Effector CD8-positive, alpha-beta T cell (primary cell): ENCODE measurements around the gene CEP43.
"Not testable (repeated sequence)": the region's sequence is repeated elsewhere in the genome, so short reads cannot be mapped to it uniquely, and the experiment has no call there.

Source experiments
- DNase-seq: peaks from one replicate; lab custom pipeline; 2025; lab: John Stamatoyannopoulos, UW
- total RNA-seq, 4 experiments: gene quantifications; one replicate each; lab custom pipeline; 2026; lab: John Stamatoyannopoulos, UW

Gene CEP43, protein sequence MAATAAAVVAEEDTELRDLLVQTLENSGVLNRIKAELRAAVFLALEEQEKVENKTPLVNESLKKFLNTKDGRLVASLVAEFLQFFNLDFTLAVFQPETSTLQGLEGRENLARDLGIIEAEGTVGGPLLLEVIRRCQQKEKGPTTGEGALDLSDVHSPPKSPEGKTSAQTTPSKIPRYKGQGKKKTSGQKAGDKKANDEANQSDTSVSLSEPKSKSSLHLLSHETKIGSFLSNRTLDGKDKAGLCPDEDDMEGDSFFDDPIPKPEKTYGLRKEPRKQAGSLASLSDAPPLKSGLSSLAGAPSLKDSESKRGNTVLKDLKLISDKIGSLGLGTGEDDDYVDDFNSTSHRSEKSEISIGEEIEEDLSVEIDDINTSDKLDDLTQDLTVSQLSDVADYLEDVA
- total RNA-seq, result 13.0 to 38.9 (median 21.6) reads per million in 4 experiments

- DNase-seq, result peak; percentile 83
These were observed at the start of gene CEP43 for GRCh38 chr6:166999145-166999883. TSS of gene CEP43 (plus strand) at chr6:166999397. CDS start at chr6:166999413, 16 bp downstream.

DNA sequence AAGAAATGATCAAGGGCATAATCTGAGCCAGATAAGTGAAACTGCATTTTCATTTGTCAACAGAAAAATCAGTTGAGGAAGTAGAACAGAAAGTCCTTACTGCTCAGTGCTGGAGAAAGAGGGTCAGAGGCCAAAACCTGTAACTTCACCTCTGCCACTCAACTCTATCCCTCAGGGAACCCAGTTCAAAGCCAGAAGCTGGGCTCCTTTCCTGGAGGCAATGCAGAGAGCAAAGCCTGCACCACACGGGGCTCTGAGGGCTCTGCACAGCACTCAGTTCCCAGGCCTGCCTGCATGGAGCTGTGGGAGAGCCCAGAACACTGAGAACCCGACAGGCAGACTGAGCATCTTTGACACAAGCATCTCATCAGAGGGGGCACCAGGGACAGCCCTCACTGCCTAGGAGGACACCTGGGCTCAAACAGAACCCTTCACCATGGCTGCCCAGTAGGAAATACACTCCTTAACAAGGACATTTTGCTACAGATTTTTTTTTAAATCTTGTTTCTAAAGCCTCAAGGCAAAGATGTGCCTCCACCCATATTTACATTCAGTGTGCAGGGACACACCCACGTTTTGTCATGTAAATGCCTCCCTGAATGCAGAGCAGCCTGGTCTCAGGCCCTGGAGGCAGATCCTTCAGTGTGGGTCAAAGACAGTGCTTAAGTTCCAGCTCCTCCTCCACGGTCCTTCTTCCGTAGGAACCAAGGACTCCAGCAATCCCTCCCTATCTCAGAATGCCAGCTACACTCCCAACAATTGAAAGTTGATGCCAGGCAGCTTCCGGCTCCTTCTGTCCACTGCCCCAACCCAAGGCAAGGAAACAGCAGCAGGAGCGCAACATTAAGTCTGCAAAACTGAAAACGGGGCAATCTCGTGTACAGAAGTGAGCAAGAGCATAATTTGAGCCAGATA lies 49.4 kb upstream of the CEP43 start:
- DNase-seq, result no peak

DNA sequence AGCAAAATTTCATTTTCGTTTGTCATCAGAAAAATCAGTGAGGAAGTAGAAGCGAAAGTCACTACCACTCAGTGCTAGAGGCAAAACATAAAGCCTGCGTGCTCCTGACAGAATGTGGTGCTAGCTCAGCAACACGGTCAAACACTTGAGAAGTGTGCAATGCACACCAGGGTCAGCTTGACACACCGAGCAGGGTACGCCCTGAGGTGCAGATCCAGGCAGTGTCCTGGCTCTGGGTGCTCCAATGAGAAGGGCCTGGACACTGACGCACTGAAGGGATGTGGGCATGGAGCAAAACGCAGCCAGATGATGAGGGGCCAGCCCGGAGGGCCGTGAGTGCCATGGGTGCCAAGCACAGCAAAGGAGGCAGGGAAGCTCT lies 48.8 kb upstream of the CEP43 start:
- DNase-seq, result no peak

DNA sequence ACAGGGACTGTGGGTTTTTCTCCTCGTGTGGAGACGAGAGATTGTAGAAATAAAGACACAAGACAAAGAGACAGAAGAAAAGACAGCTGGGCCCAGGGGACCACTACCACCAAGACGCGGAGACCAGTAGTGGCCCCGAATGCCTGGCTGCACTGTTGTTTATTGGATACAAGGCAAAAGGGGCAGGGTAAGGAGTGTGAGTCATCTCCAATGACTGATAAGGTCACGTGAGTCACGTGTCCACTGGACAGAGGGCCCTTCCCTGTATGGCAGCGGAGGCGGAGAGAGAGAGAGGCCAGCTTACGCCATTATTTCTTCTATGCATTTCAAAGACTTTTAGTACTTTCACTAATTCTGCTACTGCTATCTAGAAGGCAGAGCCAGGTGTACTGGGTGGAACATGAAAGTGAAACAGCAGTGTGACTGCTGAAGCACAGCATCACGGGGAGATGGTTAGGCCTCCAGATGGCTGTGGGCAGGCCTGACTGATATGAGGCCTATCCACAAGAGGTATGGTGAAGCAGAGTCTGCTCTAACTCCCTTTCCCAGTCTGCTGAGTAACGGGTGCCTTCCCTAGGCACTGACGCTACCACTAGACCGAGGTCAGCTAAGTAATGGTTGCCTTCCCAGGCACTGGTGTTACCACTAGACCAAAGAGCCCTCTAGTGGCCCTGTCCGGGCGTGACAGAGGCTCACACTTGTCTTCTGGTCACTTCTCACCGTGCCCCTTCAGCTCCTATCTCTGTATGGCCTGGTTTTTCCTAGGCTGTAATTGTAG lies 48.1 kb upstream of the CEP43 start:
- not testable (repeated sequence) for DNase-seq

DNA sequence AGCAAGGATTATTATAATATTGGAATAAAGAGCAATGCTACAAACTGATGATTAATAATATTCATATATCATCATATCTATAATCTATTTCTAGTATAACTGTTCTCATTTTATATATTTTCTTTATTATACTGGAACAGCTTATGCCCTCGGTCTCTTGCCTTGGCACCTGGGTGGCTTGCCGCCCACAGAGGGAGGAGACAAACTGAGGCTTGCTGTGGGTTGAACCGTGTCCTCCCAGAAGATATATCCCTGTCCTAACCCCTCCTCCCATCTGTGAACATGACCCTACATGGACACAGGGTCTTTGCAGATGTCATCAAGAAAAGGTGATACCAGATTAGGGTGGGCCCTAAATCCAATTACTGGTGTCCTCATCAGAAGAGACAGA lies 47.5 kb upstream of the CEP43 start:
- DNase-seq, result no peak

GRCh38 chr6:166952121-166952520 lies 47.1 kb upstream of the CEP43 start:
- no peak for DNase-seq

GRCh38 chr6:166952567-166953486 lies 46.4 kb upstream of the CEP43 start:
- DNase-seq, result no peak

- no peak for DNase-seq
These were observed 45.0 kb upstream of the CEP43 start for GRCh38 chr6:166954118-166954713.

DNA sequence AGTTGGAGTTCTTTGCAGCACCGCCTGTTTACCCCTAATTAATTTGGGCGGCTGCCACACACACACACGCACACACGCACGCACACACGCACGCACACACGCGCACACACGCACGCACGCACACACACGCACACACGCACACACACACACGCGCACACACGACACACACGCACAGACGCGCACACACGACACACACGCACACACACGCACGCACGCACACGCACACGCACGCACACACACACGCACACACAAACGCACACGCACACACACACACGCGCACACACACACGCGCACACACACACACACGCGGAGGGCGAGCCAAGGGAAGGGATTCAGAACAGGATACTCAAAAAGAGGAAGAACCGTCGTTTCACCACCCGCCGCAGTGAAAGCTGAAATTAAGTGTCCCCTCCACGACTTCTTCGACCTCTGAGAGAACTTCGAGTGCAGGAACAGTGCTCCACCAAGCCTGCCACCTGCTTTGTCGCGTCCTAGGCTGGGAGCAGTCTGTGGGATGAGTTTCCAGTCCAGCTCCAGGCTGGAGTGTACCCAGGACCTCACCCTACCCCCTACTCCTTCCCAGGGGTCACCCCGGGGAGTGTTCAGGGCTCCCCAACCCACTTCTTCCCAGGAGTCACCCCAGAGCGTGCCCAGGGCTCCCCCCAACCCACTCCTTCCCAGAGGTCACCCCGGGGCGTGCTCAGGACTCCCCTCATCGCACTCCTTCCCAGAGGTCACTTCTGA lies 43.9 kb upstream of the CEP43 start:
- DNase-seq, result no peak

DNA sequence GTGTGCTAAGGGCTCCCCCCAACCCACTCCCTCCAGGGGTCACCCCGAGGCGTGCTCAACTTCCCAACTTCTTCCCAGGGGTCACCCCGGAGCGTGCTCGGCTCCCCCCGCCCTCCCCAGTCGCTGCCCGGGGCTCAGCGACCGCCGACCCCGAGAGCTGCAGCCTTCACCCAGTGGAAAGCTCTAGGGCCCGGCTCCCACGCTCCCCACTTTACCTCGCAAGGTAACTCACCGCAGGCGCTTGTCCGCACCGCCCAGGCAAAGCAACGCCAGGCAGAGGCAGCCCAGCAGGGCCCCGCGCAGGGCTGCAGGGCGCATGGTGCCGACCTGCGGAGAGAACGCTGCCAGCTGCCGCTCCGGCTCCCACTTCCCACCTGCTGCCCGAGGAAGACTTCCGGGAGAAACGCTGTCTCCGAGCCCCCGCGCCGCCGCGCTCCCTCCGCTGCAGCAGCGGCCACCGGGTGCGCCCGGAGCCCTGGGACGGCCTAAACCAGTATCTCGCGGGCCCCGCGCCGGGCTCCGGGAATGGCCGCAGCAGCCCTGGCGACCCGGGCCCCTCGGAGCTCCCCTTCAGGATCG lies 43.2 kb upstream of the CEP43 start:
- DNase-seq, result peak; percentile 33

DNA sequence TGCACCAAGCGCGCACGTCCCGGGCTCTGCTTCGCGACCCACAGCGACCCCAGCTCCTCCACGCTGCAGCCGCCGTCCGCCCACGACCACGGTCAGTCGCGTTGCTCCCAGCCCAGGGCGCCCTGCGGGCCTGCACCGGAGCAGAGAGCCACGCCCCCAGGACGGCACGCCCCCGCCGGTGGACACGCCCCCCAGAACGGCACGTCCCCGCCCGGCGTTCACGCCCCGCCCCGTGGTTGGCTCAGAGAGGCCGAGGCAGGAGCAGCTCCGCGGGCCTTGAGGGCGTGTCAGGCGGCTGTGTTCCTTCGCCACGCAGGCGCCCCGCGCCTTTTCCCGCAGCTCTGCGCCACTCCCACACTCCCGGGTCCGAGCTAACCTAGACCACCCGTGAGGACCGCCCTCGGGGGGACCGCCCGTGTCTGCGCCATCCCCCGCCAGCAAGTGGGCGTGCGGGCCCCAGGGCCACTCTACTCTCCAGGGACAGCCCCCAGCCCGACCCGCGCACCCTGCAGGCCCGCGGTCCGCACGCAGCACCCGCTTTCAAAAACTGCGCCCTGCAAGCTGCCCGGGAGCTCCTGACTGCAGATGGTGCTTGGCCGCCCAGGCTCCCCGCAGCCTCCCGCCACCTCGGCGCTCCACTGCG lies 42.6 kb upstream of the CEP43 start, which contains the start of gene RNASET2:
TSS of gene RNASET2 (minus strand) at position 107 of the 643 bp plus-strand sequence. CDS start 368 bp downstream, outside the sequence.
- peak; percentile 96 for DNase-seq

DNA sequence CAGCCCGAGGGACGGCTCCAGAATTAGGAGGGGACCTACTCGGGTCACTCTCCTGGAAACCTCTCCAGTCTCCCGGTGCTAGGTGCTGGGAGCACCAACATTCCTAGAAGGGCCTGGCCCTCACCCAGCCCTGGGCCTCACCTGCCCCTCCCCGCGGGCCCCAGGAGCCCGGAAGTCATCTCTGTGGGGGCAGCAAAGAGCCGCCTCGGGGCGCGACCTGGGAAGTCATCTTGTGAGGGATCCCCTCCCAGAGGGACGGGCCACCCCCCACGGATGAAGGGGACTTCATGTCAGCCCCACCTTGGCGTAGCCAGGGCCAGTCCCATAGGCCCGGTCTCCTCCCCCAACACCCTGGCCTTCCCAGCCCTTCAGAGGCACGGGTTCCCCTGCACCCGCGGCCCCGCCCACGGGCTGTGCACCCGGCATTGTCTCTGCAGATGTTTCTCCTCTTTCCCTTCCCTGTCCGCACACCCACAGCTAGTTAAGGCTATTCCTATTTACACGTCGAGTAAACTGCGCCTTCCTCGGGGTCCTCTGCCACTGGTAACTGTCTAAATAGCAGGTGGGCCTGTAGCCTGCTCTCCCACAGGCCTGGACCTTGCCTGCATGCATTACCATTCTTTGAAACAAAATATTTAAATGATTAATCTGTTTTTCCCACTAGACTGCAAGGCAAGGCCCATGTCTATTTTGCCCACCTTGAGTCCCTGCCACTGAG lies 42.0 kb upstream of the CEP43 start:
- DNase-seq, result peak; percentile 38

DNA sequence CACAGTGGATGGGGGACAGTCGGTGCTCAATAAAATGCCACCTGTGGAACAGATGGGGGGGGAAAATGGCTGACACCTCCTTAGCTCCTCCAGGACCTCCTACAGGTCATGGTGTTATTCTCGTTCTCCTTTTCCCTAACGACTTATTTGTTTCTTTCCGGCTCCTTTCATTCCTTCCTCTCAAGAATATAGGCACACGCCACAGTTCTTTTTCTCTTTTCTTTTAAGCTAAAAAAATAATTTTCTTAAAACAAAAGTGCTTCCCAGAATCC lies 41.5 kb upstream of the CEP43 start:
- no peak for DNase-seq

- peak; percentile 8 for DNase-seq
These were observed 40.0 kb upstream of the CEP43 start for GRCh38 chr6:166958926-166959861.

DNA sequence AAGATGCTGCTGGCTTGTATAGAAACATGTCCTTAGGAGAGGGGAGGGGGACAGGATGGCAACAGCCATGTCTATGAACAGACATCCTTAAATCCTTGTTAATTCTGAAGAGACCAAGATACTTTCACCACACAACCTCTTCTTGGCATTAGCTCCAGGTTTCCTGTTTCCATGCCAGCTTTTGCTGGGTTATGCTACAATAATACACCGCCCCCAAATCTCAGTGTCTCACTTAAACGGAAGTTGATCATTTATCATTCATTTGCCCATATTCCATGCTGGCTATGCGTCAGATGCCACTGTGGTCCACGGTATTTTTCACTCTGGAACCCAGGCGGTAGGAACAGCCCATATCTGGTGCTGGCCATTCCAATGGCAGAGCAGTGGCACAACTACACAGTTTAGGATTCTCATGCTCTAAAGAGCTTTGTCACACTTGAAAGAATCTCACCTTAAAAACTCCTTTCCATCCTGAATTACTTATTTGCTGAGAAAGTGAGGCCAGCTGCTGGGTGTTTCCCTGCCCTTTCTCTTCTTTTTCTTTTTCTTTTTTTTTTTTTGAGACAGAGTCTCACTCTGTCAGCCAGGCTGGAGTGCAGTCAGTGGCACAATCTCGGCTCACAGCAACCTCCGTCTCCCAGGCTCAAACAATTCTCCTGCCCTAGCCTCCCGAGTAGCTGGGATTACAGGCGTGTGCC lies 39.1 kb upstream of the CEP43 start:
- no peak for DNase-seq

- no peak for DNase-seq
These were observed 38.6 kb upstream of the CEP43 start for GRCh38 chr6:166960609-166960978.
